Measurements from ENCODE around the gene CCNY. TPM values are rescaled to one million over a fixed set of nuclear protein-coding genes. Genes with fewer than 3 reads are reported as not detected.

The CCNY gene
- total RNA-seq, 1 donor from 2014 or later = 37.5 TPM

- peaks cover 14 to 27% of the 10 kb centered on the region in 2 donors for H3K36me3 ChIP-seq
- intact Hi-C loops (cut with DNase I) = no loop called here
- H3K4me1 ChIP-seq = no peaks in the 10 kb centered on the region
- H3K4me3 ChIP-seq = no peak overlapping the region
- TF ChIP-seq CTCF (IDR thresholded peaks at IDR 0.05) = no peak
- no peaks in the 10 kb centered on the region for H3K9me3 ChIP-seq
- no peak overlapping the region for H3K27ac ChIP-seq
- H3K27me3 ChIP-seq = no peaks in the 10 kb centered on the region
- no peak for DNase-seq (ENCODE audit: low spot score in 2 of 2)
These were observed 236.3 kb downstream of the CCNY start for GRCh38 chr10:35572583-35572982.

- Histone ChIP-seq H3K9me3 (no peaks in the 10 kb centered on the region), H3K27ac (no peak overlapping the region), H3K4me1 (no peaks in the 10 kb centered on the region), H3K4me3 (no peak overlapping the region), H3K27me3 (no peaks in the 10 kb centered on the region), H3K36me3 (peaks cover 10 to 15% of the 10 kb centered on the region in 2 donors)
- intact Hi-C loops (cut with DNase I) = no loop called here
- no peak for TF ChIP-seq CTCF (IDR thresholded peaks at IDR 0.05)
- DNase-seq (ENCODE audit: low spot score in 2 of 2) = no peak
These were observed 237.5 kb downstream of the CCNY start for GRCh38 chr10:35573796-35574195.

- no peak for DNase-seq (ENCODE audit: low spot score in 2 of 2)
- H3K4me1 ChIP-seq = no peaks in the 10 kb centered on the region
- no peak overlapping the region for H3K27ac ChIP-seq
- intact Hi-C loops (cut with DNase I) = no loop called here
- no peak overlapping the region for H3K4me3 ChIP-seq
- H3K9me3 ChIP-seq = no peaks in the 10 kb centered on the region
- TF ChIP-seq CTCF (IDR thresholded peaks at IDR 0.05) = no peak
- peaks cover 3 to 6% of the 10 kb centered on the region in 2 donors for H3K36me3 ChIP-seq
- H3K27me3 ChIP-seq = no peaks in the 10 kb centered on the region
These were observed 238.6 kb downstream of the CCNY start for GRCh38 chr10:35574924-35575352.

DNA sequence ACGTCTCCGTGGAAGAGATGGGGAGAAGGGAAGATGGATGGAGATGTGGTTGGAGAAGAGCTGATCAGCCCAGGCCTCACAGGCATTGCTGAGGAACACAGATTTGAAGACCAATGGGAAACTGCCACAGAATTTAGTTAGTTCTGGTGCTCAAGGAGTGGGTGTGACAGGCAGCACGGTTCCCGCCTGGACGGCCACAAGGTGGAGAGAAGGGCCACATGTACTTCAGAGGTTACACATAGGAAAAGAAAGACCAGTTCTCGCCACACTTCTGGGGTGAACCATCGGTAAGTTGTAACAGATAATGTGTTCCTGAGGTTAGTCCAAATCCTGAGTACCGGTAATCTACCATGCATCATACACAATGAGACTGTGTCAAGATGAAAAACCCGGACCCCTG, 239.3 kb downstream of the CCNY start:
- H3K4me3 ChIP-seq = no peak overlapping the region
- H3K27ac ChIP-seq = no peak overlapping the region
- no peak for TF ChIP-seq CTCF (IDR thresholded peaks at IDR 0.05)
- no peaks in the 10 kb centered on the region for H3K27me3 ChIP-seq
- no peak for DNase-seq (ENCODE audit: low spot score in 2 of 2)
- H3K36me3 ChIP-seq = peaks cover 3 to 6% of the 10 kb centered on the region in 2 donors
- intact Hi-C loops (cut with DNase I) = no loop called here
- H3K9me3 ChIP-seq = no peaks in the 10 kb centered on the region
- no peaks in the 10 kb centered on the region for H3K4me1 ChIP-seq

GRCh38 chr10:35576730-35577129, 240.4 kb downstream of the CCNY start:
- Histone ChIP-seq H3K36me3 (peaks cover 3 to 6% of the 10 kb centered on the region in 2 donors), H3K27ac (no peak overlapping the region), H3K9me3 (no peaks in the 10 kb centered on the region), H3K4me3 (no peak overlapping the region), H3K4me1 (no peaks in the 10 kb centered on the region), H3K27me3 (no peaks in the 10 kb centered on the region)
- TF ChIP-seq CTCF (IDR thresholded peaks at IDR 0.05) = no peak
- no peak for DNase-seq (ENCODE audit: low spot score in 2 of 2)
- intact Hi-C loops (cut with DNase I) = no loop called here

Data from ascending aorta (tissue), 2 donors.